GM12878 (cell line): ENCODE measurements around the gene SLC44A4. TPM values are rescaled to one million over a fixed set of nuclear protein-coding genes. Genes with fewer than 3 reads are reported as not detected.

Experiments
- EED ChIP-seq: sonication (generic); IDR thresholded peaks from 2 replicates; pipeline ENCODE4 v1.6.1; 2016; ENCODE audit warnings: antibody characterized with exemption, low read depth
- EZH2 ChIP-seq: IDR thresholded peaks from 2 replicates; pipeline ENCODE4 v1.6.1; 2012; ENCODE audit warnings: low read depth, mild to moderate bottlenecking, control low read depth, inconsistent platforms, low read length, borderline replicate concordance; ENCODE audit not compliant: control insufficient read depth
- GATAD2B ChIP-seq: fragments of 450-650 bp; conservative IDR thresholded peaks from 2 replicates; pipeline ENCODE4 v1.6.1; 2017; ENCODE audit warnings: low read depth, mild to moderate bottlenecking, moderate library complexity
- IKZF1 ChIP-seq: fragments of 450-650 bp; conservative IDR thresholded peaks from 2 replicates; pipeline ENCODE4 v1.6.1; 2017; ENCODE audit warnings: antibody characterized with exemption, mild to moderate bottlenecking
- IKZF2 ChIP-seq, 2 experiments: fragments of 450-650 bp; IDR thresholded peaks; 2 replicates each; pipeline ENCODE4 v1.6.1; 2017; ENCODE audit warnings: mild to moderate bottlenecking in 2 of 2, moderate library complexity in 2 of 2
- JUNB ChIP-seq: IDR thresholded peaks from 2 replicates; pipeline ENCODE4 v1.6.1; 2016; ENCODE audit warnings: antibody characterized with exemption, mild to moderate bottlenecking
- MTA3 ChIP-seq: IDR thresholded peaks from 2 replicates; pipeline ENCODE4 v1.6.1; 2012; ENCODE audit warnings: low read length, inconsistent platforms, borderline replicate concordance
- NBN ChIP-seq: fragments of 450-650 bp; IDR thresholded peaks from 2 replicates; pipeline ENCODE4 v1.6.1; 2016
- NFIC ChIP-seq: IDR thresholded peaks from 2 replicates; pipeline ENCODE4 v1.6.1; 2012; ENCODE audit warnings: low read depth, mild to moderate bottlenecking, inconsistent platforms, low read length, moderate library complexity
- PAX8 ChIP-seq: fragments of 450-650 bp; IDR thresholded peaks from 2 replicates; pipeline ENCODE4 v1.6.1; 2017; ENCODE audit warnings: mild to moderate bottlenecking, moderate library complexity
- RBBP5 ChIP-seq: fragments of 200-600 bp; sonication (generic); conservative IDR thresholded peaks from 2 replicates; pipeline ENCODE4 v1.6.1; 2016
- SP1 ChIP-seq: IDR thresholded peaks from one replicate; pipeline ENCODE4 v1.6.1; 2011; ENCODE audit warnings: low read depth, low read length
- SUZ12 ChIP-seq: fragments of 200-600 bp; sonication (generic); IDR thresholded peaks from one replicate; pipeline ENCODE4 v1.6.1; 2018; ENCODE audit warnings: antibody characterized with exemption, mild to moderate bottlenecking; ENCODE audit not compliant: unreplicated experiment
- TBL1XR1 ChIP-seq: IDR thresholded peaks from 2 replicates; pipeline ENCODE4 v1.6.1; 2012; ENCODE audit warnings: low read depth, low read length, improper control_type of control experiment
- TCF12 ChIP-seq: IDR thresholded peaks from 2 replicates; pipeline ENCODE4 v1.6.1; 2011; ENCODE audit warnings: low read depth, mild to moderate bottlenecking, low read length
- TCF3 ChIP-seq: IDR thresholded peaks from 2 replicates; pipeline ENCODE4 v1.6.1; 2012; ENCODE audit warnings: low read depth, mild to moderate bottlenecking, low read length, borderline replicate concordance; ENCODE audit not compliant: insufficient read depth
- ZNF207 ChIP-seq: fragments of 450-650 bp; IDR thresholded peaks from 2 replicates; pipeline ENCODE4 v1.6.1; 2014; ENCODE audit warnings: antibody characterized with exemption, mild to moderate bottlenecking, borderline replicate concordance
- ZNF687 ChIP-seq: fragments of 450-650 bp; IDR thresholded peaks from 2 replicates; pipeline ENCODE4 v1.6.1; 2017; ENCODE audit warnings: mild to moderate bottlenecking, moderate library complexity
- polyA plus RNA-seq, 11 experiments: library from polyadenylated mRNA; depleted of rRNA in 4 of 11; unstranded in 6 of 11; stranded (reverse) in 5 of 11; fragments of >200 nt; fragmentation: Nextera tagmentation in 4 of 11; fragmentation: Illumina TruSeq in 1 of 11; extraction: Ambion mirVana in 4 of 11; extraction: Trizol in 1 of 11; gene quantifications; 1 replicate in 1 of 11; 2 replicates in 10 of 11; pipeline versions ENCODE4 v1.2.1 to v1.2.3, GENCODE V29; 2011 to 2016; ENCODE audit warnings: inconsistent platforms in 2 of 11, missing spikeins in 2 of 11, low read depth in 1 of 11
- total RNA-seq, 4 experiments: library from RNA; depleted of rRNA in 3 of 4; stranded (reverse); fragments of >200 nt in 3 of 4; fragmentation: Illumina TruSeq in 1 of 4; extraction: Trizol in 1 of 4; gene quantifications; 2 replicates each; pipeline versions ENCODE4 v1.2.1 to v1.2.3, GENCODE V29; 2013 to 2021
- TF ChIP-seq, protein P1 (sequence below): IDR thresholded peaks from 2 replicates; pipeline ENCODE4 v1.6.1; 2012; ENCODE audit warnings: mild to moderate bottlenecking, low read depth, low read length
- TF ChIP-seq, protein P2 (sequence below): fragments of 450-650 bp; IDR thresholded peaks from 2 replicates; pipeline ENCODE4 v1.6.1; 2017; ENCODE audit warnings: low read depth, mild to moderate bottlenecking, moderate library complexity

SLC44A4 gene
- total and polyA plus RNA-seq, 10 of the 15 experiments (the other 5 are each of a cell fraction or from before 2014, with no cell fraction given): 0.04 to 0.24 (median 0.15) TPM; not detected in 3

DNA sequence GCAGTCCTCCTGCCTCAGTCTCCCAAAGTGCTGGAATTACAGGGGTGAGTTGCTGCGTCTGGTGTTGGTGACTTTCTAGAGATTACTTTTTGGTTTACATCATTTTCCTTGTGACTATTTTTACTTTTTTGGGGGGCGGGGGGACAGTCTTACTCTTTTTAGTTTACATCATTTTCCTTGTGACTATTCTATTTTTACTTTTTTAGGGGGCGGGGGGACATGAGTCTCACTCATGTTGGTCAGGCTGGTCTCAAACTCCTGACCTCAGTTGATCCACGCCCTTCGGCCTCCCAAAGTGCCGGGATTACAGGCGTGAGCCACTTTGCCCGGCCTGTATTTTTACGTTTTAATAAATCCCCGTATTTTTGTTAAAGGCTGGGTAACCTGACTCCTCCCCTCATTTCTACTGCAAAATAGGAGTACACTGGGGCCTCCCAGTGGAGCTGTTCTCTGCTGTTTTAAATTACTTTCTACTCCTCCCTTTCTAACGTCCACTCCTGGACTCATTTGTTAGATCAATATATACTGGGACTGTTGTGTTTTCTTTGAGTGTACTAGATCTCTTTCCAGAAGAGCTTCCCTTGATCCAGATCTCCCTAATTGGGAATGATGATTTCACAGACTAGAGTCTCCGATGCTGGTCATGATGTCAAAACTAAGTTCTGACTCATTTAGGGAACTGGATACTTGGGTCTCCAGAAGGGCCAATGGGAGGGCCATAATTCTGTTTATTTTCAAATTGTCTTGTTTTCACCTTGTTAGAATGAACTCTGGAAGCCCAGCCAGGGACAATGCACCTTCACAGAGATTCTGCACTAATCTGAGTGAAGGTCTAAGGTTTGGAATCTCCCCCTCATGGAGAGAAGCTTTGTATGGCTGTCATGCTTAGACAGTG, 42.1 kb downstream of the SLC44A4 start (continued):
- TF ChIP-seq TCF12 (no peak), EED (0 out of 2 replicates have a peak, but pooled peaks have one; percentile 20), PAX8 (no peak), NBN (no peak), RBBP5 (no peak), MTA3 (no peak), ZNF687 (no peak), TCF3 (no peak), IKZF2 (IDR thresholded peaks at IDR 0.05) (peak in 1 of 2 experiments; percentile 8; a peak in 1 of 4 replicates), ZNF207 (no peak), SUZ12 (no peak), TBL1XR1 (no peak), IKZF1 (0 out of 2 replicates have a peak, but pooled peaks have one; percentile 19), EZH2 (no peak), SP1 (no peak), GATAD2B (no peak), NFIC (no peak), JUNB (peak; percentile 66)
- TF ChIP-seq, protein P1, sequence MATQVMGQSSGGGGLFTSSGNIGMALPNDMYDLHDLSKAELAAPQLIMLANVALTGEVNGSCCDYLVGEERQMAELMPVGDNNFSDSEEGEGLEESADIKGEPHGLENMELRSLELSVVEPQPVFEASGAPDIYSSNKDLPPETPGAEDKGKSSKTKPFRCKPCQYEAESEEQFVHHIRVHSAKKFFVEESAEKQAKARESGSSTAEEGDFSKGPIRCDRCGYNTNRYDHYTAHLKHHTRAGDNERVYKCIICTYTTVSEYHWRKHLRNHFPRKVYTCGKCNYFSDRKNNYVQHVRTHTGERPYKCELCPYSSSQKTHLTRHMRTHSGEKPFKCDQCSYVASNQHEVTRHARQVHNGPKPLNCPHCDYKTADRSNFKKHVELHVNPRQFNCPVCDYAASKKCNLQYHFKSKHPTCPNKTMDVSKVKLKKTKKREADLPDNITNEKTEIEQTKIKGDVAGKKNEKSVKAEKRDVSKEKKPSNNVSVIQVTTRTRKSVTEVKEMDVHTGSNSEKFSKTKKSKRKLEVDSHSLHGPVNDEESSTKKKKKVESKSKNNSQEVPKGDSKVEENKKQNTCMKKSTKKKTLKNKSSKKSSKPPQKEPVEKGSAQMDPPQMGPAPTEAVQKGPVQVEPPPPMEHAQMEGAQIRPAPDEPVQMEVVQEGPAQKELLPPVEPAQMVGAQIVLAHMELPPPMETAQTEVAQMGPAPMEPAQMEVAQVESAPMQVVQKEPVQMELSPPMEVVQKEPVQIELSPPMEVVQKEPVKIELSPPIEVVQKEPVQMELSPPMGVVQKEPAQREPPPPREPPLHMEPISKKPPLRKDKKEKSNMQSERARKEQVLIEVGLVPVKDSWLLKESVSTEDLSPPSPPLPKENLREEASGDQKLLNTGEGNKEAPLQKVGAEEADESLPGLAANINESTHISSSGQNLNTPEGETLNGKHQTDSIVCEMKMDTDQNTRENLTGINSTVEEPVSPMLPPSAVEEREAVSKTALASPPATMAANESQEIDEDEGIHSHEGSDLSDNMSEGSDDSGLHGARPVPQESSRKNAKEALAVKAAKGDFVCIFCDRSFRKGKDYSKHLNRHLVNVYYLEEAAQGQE: no peak
- TF ChIP-seq, protein P2, sequence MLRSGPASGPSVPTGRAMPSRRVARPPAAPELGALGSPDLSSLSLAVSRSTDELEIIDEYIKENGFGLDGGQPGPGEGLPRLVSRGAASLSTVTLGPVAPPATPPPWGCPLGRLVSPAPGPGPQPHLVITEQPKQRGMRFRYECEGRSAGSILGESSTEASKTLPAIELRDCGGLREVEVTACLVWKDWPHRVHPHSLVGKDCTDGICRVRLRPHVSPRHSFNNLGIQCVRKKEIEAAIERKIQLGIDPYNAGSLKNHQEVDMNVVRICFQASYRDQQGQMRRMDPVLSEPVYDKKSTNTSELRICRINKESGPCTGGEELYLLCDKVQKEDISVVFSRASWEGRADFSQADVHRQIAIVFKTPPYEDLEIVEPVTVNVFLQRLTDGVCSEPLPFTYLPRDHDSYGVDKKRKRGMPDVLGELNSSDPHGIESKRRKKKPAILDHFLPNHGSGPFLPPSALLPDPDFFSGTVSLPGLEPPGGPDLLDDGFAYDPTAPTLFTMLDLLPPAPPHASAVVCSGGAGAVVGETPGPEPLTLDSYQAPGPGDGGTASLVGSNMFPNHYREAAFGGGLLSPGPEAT: no peak
